Amniotic stem cell (primary cell): Measurements from ENCODE around the gene CEP170.
A peak's percentile ranks its signal among the peaks of the same experiment; 100 is the strongest.

Source experiments
- DNase-seq: peaks from one replicate; lab custom pipeline; 2025; lab: John Stamatoyannopoulos, UW

CEP170 gene

GRCh38 chr1:243254927-243255790 lies at the start of gene CEP170:
Gene CEP170 (minus strand): TSS chr1:243255281. CDS start chr1:243225280, 30,001 bp downstream.
- peak; percentile 87 for DNase-seq

GRCh38 chr1:243301059-243301458 lies 46.0 kb upstream of the CEP170 start:
- no peak for DNase-seq

GRCh38 chr1:243299069-243299468 lies 44.0 kb upstream of the CEP170 start:
- DNase-seq: no peak

GRCh38 chr1:243294723-243295121 lies 39.6 kb upstream of the CEP170 start:
- DNase-seq: no peak

- DNase-seq: no peak
Measured at GRCh38 chr1:243293941-243294722, 39.1 kb upstream of the CEP170 start.

- no peak for DNase-seq
Measured at GRCh38 chr1:243292117-243292516, 37.0 kb upstream of the CEP170 start.

- DNase-seq: no peak
Measured at GRCh38 chr1:243291292-243291691, 36.2 kb upstream of the CEP170 start.

- no peak for DNase-seq
Measured at GRCh38 chr1:243288062-243288461, 33.0 kb upstream of the CEP170 start.

GRCh38 chr1:243287652-243288051 lies 32.6 kb upstream of the CEP170 start:
- DNase-seq: no peak

GRCh38 chr1:243287123-243287460 lies 32.0 kb upstream of the CEP170 start:
- no peak for DNase-seq

GRCh38 chr1:243286409-243287122 lies 31.5 kb upstream of the CEP170 start:
- DNase-seq: no peak

GRCh38 chr1:243281672-243282071 lies 26.6 kb upstream of the CEP170 start:
- DNase-seq: no peak

GRCh38 chr1:243280571-243281129 lies 25.6 kb upstream of the CEP170 start:
- no peak for DNase-seq

GRCh38 chr1:243275316-243275715 lies 20.2 kb upstream of the CEP170 start:
- DNase-seq: no peak

- DNase-seq: no peak
Measured at GRCh38 chr1:243273945-243274344, 18.9 kb upstream of the CEP170 start.

GRCh38 chr1:243273506-243273905 lies 18.4 kb upstream of the CEP170 start:
- DNase-seq: no peak

GRCh38 chr1:243272401-243272800 lies 17.3 kb upstream of the CEP170 start:
- DNase-seq: no peak

- DNase-seq: no peak
Measured at GRCh38 chr1:243271996-243272395, 16.9 kb upstream of the CEP170 start.

- DNase-seq: no peak
Measured at GRCh38 chr1:243270097-243270864, 15.2 kb upstream of the CEP170 start.

- no peak for DNase-seq
Measured at GRCh38 chr1:243269461-243269801, 14.3 kb upstream of the CEP170 start.

- DNase-seq: no peak
Measured at GRCh38 chr1:243268751-243269460, 13.8 kb upstream of the CEP170 start.
